Measurements from ENCODE around the gene BCL3. TPM values are rescaled to one million over a fixed set of nuclear protein-coding genes. Genes with fewer than 3 reads are reported as not detected.
"Not testable (repeated sequence)": the region's sequence is repeated elsewhere in the genome, so short reads cannot be mapped to it uniquely, and the experiment has no call there.

The BCL3 gene
- polyA plus RNA-seq, 1 donor, result 4.9 TPM

DNA sequence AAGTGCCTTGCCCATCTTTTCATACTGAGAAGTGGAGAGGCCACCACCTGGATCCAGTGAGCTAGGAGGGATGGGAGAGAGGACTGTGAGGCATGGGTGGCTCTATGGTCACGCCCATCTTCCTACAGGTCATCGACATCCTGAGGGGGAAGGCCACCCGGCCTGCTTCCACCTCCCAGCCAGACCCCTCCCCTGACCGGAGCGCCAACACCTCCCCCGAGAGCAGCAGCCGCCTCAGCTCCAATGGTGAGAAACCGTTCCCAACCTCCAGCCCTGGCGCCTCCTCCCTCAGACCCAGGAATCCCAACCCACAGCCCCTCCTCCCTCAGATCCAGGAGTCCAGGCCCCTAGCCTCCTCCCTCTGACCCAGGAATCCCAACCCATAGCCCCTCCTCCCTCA lies 10.1 kb downstream of the BCL3 start:
- DNase-seq, result no peak

- no peak for DNase-seq
These were observed 10.7 kb downstream of the BCL3 start for GRCh38 chr19:44759083-44759804.

DNA sequence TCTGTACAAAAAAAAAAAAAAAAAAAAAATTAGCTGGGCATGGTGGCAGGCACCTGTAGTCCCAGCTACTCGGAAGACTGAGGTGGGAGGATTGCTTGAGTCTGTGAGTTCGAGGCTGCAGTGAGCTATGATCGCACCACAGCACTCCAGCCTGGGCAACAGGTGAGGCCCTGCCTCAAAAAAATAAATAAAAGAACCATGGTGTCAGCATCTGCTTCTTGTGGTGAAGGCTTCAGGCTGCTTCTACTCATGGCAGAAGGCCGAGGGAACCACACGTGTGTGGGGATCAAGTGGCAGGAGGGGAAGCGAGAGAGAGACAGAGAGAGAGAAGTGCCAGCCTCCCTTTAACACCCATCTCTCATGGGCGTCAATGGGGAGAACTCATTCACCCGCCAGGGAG lies 13.5 kb downstream of the BCL3 start:
- DNase-seq, result no peak

DNA sequence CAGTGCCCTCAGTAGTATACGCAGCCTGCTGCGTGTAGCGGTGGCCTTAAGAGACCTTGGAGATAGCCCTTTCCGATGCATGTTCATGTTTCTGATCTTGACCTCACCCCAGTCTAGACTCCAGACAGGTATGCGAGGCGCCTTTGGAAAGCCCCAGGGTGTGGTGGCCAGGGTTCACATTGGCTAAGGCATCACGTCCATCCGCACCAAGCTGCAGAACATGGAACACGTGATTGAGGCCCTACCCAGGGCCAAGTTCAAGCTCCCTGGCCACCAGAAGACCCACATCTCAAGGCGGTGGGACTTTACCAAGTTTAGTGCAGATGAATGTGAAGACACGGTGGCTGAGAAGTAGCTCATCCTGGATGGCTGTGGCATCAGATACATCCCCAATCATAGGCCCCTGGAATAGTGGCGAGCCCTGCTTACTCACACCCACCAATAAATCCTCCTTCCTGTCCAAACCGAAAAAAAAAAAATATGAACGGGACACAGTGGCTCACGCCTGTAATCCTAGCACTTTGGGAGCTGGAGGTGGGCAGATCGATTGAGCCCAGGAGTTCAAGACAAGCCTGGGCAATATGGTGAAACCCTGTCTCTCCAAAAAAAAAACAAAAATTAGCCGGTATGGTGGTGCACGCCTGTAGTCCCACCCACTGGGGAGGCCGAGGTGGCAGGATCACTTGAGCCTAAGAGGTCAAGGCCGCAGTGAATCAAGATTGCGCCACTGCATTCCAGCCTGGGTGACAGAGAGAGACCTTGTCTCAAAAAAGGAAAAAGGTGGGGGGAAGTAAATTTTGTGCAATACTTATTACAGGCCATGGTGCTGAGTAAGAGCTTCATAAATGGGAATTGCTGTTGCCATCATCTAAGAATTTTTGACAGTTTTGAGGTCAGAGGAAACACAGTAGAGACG lies 16.8 kb downstream of the BCL3 start:
- no peak for DNase-seq

GRCh38 chr19:44765949-44766335 lies 17.4 kb downstream of the BCL3 start:
- DNase-seq, result no peak

- DNase-seq, result no peak
These were observed 19.0 kb downstream of the BCL3 start for GRCh38 chr19:44767295-44768180.

DNA sequence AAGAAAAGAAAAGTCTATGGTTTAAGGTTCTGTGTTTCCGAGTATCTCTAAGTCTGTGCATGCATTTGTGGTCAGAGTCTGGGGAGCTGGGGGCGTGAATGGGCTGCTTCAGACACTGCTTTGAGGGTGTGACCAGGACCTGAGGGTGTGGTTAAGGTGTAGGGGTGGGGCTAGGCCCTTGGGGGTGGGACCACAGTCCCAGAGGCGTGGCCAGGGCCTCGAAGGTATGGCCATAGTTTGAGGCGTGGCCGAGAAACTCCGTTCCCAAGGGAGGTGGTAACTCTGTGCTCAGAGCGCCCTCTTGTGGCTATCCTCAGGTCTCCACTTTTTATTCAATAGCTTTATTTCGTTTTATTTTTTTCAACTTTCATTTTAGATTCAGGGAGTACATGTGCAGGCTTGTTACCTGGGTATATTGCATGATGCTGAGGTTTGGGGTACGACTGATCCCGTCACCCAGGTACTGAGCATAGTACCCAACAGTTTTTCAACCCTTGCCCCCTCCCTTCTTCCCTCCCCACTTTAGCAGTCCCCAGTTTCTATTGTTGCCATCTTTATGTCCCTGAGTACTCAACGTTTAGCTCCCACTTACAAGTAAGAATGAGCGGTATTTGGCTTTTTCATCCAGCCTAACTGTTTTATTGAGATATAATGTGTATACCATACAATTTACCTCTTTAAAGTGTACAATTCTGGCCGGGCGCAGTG lies 22.2 kb downstream of the BCL3 start:
- peak; percentile 93 for DNase-seq

GRCh38 chr19:44772144-44772543 lies 23.6 kb downstream of the BCL3 start:
- DNase-seq, result not testable (repeated sequence)

GRCh38 chr19:44772959-44773358 lies 24.5 kb downstream of the BCL3 start:
- no peak for DNase-seq

DNA sequence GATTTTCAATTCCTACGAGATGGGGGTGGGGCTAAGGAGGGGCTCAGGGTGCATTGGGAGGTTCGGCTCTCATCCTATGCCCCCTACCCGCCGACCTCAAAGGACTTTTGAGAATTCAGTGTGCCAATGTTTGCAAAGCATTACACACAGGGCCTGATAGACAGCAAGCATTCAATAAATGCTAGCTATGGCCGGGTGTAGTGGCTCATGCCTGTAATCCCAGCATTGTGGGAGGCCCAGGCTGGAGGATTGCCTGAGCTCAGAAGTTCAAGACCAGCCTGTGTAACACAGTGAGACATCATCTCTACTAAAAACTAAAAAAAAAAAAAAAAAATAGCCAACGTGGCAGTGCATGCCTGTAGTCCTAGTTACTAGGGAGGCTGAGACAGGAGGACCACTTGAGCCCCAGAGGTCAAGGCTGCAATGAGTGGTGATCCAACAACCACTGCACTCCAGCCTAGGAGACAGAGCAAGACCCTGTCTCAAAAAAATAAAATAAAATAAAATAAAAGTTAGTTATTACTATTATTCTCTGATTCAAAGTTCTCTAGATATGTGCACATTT lies 27.2 kb downstream of the BCL3 start:
- no peak for DNase-seq

GRCh38 chr19:44776402-44777096 lies 28.0 kb downstream of the BCL3 start:
- DNase-seq, result peak; percentile 33

GRCh38 chr19:44777715-44778347 lies 29.3 kb downstream of the BCL3 start, which contains the start of gene CBLC:
TSS of gene CBLC (plus strand) at chr19:44777890. CDS start at chr19:44777932, 42 bp downstream.
- DNase-seq, result peak; percentile 63

GRCh38 chr19:44779150-44779549 lies 30.6 kb downstream of the BCL3 start:
- DNase-seq, result no peak

DNA sequence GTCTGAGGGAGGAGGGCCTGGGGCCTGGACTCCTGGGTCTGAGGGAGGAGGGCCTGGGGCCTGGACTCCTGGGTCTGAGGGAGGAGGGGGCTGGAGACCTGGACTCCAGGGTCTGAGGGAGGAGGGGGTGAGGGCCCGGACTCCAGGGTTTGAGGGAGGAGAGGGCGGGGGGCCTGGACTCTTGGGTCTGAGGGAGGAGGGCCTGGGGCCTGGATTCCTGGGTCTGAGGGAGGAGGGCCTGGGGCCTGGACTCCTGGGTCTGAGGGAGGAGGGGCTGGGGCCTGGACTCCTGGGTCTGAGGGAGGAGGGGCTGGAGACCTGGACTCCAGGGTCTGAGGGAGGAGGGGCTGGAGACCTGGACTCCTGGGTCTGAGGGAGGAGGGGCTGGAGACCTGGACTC lies 33.2 kb downstream of the BCL3 start:
- not testable (repeated sequence) for DNase-seq

DNA sequence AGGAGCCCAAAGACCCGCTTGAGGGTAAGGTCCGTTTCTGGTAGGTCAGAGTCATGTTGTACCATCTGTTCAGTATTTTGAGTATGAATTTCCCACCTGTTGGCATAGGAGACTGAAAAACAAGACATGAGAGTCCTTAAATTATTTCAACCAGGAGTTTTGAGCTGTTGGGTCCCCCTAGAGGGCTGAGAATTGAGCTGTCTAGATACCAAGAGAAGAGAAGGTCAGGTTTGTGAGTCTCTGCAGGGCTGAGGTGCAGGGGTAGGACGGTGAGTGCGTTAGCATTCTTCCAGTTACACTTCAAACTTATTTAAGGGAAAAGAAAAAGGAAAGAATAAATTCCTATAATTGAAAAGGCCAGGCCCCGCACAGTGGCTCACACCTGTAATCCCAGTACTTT lies 34.2 kb downstream of the BCL3 start:
- no peak for DNase-seq

- no peak for DNase-seq
These were observed 35.0 kb downstream of the BCL3 start for GRCh38 chr19:44783545-44783944.

- no peak for DNase-seq
These were observed 36.8 kb downstream of the BCL3 start for GRCh38 chr19:44785271-44785670.

- DNase-seq, result no peak
These were observed 37.5 kb downstream of the BCL3 start for GRCh38 chr19:44785993-44786392.

DNA sequence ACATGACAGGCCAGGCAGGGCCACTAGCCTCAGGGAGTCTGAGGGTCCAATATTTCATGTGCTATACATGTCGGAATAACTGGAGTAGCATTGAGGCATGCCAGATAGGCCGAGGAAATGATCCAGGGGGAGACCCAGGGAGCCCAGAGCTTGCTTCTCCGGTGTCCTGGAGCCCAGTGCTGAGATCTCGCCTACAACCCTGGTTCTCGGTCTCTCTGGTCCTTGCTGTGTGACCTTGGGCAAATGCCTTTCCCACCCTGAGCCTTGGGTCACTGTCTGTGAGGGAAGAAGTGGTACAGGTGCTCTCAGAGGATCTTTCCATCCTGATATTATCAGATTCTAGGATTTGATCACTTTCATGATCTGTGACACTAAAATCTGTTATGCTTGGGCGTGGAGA lies 40.5 kb downstream of the BCL3 start:
- no peak for DNase-seq

DNA sequence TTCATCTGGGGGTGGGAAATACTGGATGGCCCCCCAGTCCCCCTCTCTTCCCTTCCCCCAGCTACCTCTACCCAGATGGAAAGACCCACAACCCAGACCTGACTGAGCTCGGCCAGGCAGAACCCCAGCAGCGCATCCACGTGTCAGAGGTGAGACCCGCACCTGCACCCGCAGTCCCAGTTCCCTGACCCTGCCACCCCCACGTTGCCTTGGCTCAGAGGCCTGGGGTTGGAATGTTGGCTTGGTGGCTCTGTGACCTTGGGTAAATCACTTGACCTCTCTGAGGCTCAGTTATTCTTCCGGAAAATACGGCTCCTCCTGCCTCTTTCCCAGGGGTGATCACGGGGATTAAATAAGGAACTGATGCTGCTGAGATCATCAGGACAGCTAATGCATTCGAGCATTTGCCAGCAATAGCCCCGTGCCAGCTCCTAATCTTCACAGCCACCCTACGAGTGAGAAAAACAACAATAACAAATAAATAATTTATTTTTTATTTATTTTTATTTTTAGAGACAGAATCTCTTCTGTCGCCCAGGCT lies 41.5 kb downstream of the BCL3 start:
- DNase-seq, result no peak
